Suppressor macrophage treated with lipopolysaccharide for 1 hour (primary cell): Measurements from ENCODE around the gene CLTA.
"Not testable (repeated sequence)": the region's sequence is repeated elsewhere in the genome, so short reads cannot be mapped to it uniquely, and the experiment has no call there.

ENCODE experiments used
- DNase-seq, 3 donors: peaks; one replicate each; pipeline ENCODE4 v3.0.0-alpha.2; 2020 to 2022

Gene CLTA

GRCh38 chr9:36158917-36159316 lies 31.8 kb upstream of the CLTA start:
- peak in 1 of 3 donors; percentile 12 for DNase-seq

- peak in 1 of 3 donors; percentile 5 for DNase-seq
These were observed 31.2 kb upstream of the CLTA start for GRCh38 chr9:36159509-36159908.

- peak in 1 of 3 donors; percentile 18 for DNase-seq
These were observed 30.6 kb upstream of the CLTA start for GRCh38 chr9:36160126-36160525.

GRCh38 chr9:36161187-36161586 lies 29.5 kb upstream of the CLTA start:
- DNase-seq, result peak in 1 of 3 donors; percentile 15

- DNase-seq, result peak in 1 of 3 donors; percentile 15
These were observed 28.4 kb upstream of the CLTA start for GRCh38 chr9:36162211-36162738.

GRCh38 chr9:36163049-36163785 lies 27.5 kb upstream of the CLTA start:
- peak in 1 of 3 donors; percentile 17 for DNase-seq

- DNase-seq, result peak in 1 of 3 donors; percentile 16
These were observed 26.9 kb upstream of the CLTA start for GRCh38 chr9:36163786-36164170.

GRCh38 chr9:36164372-36164771 lies 26.3 kb upstream of the CLTA start:
- peak in 1 of 3 donors; percentile 10 for DNase-seq

- DNase-seq, result peak in 1 of 3 donors; percentile 14
These were observed 25.7 kb upstream of the CLTA start for GRCh38 chr9:36164989-36165388.

- peak in 1 of 3 donors; percentile 16 for DNase-seq
These were observed 24.9 kb upstream of the CLTA start for GRCh38 chr9:36165826-36166167.

GRCh38 chr9:36166168-36166927 lies 24.4 kb upstream of the CLTA start:
- peak; percentile 82 to 92 (median 89) for DNase-seq

- DNase-seq, result peak in 1 of 3 donors; percentile 17
These were observed 21.6 kb upstream of the CLTA start, which contains the start of gene CCIN for GRCh38 chr9:36169166-36169565. Gene CCIN, plus strand, starts transcription at chr9:36169388. Its CDS starts 115 bp downstream, at chr9:36169503.

GRCh38 chr9:36169708-36170107 lies 21.0 kb upstream of the CLTA start:
- peak; percentile 38 to 49 (median 48) for DNase-seq

GRCh38 chr9:36170531-36170930 lies 20.2 kb upstream of the CLTA start:
- DNase-seq, result peak in 1 of 3 donors; percentile 16

- no peak for DNase-seq
These were observed 16.9 kb upstream of the CLTA start for GRCh38 chr9:36173861-36174260.

GRCh38 chr9:36174271-36174670 lies 16.4 kb upstream of the CLTA start:
- DNase-seq, result no peak

GRCh38 chr9:36174731-36175130 lies 16.0 kb upstream of the CLTA start:
- no peak for DNase-seq

- not testable (repeated sequence) for DNase-seq
These were observed 15.5 kb upstream of the CLTA start for GRCh38 chr9:36175209-36175608.

- peak in 1 of 3 donors; percentile 6 for DNase-seq
These were observed 14.2 kb upstream of the CLTA start for GRCh38 chr9:36176496-36176895.

GRCh38 chr9:36177571-36177970 lies 13.2 kb upstream of the CLTA start:
- no peak for DNase-seq

GRCh38 chr9:36180243-36180642 lies 10.5 kb upstream of the CLTA start:
- DNase-seq, result not testable (repeated sequence)

- DNase-seq, result no peak
These were observed 3.3 kb upstream of the CLTA start for GRCh38 chr9:36187414-36187813.

GRCh38 chr9:36188212-36188611 lies 2.5 kb upstream of the CLTA start:
- DNase-seq, result no peak

- peak; percentile 66 to 70 (median 68) for DNase-seq
These were observed 745 bp upstream of the CLTA start for GRCh38 chr9:36189976-36190375.
